SIG-M5 (cell line): ENCODE data around the gene PPP1CA.

ENCODE experiments used
- DNase-seq: peaks from one replicate; lab custom pipeline; 2025; lab: John Stamatoyannopoulos, UW

The PPP1CA gene

DNA sequence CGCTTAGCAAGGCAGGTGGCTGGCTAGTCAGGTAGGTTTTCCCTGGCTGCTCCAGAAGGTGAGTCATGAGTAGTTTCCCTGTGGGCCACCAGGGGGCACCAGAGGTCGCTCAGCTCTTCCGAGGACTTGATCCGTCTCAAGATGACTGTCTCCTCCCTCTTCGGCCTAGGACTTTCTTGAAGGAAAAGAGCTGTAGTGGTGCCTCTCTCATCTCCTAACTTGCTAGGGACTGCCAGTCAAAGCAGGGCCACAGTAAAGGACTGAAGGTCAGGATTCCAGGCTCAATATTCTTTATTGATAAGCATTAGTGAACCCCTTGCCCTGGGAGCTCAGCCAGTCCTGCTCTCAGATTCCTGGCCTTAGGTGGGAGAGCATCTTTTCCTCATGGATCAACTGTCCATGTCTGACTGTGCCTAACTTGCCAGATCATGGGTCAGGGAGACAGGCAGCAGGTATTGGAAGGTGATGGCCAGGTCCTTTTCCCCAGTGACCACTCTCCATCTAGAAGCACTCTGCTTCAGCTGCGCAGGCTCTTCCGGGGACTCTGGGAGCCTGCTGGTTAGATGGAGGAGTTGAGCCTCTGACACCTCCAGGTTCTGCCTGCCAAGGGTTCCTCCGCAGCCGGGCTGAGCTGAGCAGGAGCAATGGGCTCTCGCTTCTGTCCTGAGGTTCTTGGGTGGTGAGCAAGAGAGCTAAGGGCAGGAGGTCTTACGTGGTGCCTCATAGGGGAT lies 50.2 kb downstream of the PPP1CA start:
- DNase-seq: no peak

DNA sequence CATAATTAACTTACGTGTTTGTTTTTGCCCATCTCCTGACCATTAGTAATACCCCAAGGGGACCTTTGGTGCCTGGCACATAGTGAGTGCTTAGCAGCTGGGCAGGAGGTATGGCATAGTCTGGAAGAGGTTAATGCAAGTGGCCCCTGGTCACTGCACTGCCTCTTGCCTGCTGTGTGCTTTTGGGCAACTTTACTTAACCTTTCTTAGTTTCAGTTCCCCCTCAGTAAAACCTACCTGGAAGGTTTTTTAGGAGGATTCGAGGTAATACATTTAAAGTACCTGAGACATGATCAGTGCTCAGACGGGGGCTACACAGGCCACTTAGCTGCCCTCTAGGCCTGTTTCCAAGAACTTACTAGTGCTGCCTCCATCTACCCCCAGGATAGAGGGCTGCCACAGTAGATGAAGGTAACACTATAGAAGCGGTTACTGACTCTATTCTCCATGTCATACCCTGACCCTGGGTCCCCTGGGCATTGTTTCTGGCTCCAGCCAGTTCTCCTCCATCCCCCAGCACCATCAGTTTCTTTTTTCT lies 51.7 kb downstream of the PPP1CA start:
- DNase-seq: no peak

DNA sequence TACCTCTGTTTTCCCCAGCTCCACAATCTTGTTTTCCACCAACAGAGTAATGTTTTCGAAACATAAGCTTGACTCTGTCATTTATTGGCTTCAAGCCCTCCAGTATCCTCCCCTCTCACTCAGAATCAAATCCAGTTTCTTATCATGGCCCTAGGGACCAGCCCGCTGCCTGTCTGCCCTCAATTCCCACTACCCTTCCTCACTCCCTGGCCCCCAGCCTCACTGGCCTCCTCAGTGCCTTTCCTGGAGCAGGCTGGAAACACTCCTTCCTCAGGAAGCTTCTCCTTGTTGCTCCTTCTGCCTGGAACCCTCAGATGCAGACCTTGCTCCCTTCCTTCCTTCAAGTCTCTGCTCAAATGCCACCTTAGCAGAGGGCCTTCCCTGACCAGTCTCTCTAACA lies 52.2 kb downstream of the PPP1CA start:
- no peak for DNase-seq

DNA sequence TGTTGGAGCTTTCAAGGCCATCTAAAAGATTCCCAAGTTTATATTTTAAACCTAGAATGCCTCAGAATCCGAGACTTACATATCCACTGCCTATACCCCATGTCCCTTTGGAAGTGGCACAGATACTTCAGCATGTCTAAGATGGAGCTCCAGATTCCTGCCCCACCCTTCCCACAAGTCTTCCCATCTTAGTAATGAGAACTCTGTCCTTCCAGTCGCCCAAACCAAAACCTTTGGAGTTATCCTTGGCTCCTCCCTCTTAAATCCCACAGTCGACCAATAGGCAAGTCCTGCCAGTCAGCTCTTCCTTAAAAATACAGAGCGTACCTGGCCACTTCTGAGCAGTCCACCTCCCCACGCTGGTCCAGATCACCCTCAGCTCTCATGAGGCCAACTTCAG lies 52.6 kb downstream of the PPP1CA start:
- no peak for DNase-seq
